WTC11 (cell line): Measurements from ENCODE around the gene CACNA1D.

ENCODE experiments used
- CBFB ChIP-seq: sonication (generic); formaldehyde crosslinking; IDR thresholded peaks from 2 replicates; pipeline ENCODE4 v1.8.1; 2022; ENCODE audit warnings: mild to moderate bottlenecking, low read depth, missing genetic modification reagents
- TF ChIP-seq, protein P1 (sequence below): fragments of 200-600 bp; IDR thresholded peaks from 2 replicates; pipeline ENCODE4 v1.8.0; 2022; ENCODE audit warnings: antibody characterized with exemption

DNA sequence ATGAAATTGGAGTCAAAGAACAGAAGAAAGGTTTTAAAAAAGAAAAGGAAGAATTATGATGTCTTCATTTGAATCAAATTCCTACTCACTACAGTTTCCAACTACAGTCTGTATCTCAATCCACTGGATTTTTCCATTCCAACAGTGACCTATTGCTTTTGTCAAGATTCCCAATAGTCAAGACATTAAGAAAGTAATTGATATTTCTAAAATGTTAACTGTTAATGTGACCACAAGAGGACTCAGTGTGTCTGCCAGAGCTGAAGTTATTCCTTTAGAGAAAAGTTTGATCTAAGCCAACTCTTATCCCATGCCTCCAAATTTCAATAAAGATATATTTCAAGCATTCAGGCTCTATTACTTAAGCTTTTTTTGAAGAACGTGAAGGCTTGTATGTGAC is 163.2 kb downstream of the CACNA1D start:
- TF ChIP-seq CBFB (CRISPR knock-in tag): no peak
- TF ChIP-seq, protein P1, sequence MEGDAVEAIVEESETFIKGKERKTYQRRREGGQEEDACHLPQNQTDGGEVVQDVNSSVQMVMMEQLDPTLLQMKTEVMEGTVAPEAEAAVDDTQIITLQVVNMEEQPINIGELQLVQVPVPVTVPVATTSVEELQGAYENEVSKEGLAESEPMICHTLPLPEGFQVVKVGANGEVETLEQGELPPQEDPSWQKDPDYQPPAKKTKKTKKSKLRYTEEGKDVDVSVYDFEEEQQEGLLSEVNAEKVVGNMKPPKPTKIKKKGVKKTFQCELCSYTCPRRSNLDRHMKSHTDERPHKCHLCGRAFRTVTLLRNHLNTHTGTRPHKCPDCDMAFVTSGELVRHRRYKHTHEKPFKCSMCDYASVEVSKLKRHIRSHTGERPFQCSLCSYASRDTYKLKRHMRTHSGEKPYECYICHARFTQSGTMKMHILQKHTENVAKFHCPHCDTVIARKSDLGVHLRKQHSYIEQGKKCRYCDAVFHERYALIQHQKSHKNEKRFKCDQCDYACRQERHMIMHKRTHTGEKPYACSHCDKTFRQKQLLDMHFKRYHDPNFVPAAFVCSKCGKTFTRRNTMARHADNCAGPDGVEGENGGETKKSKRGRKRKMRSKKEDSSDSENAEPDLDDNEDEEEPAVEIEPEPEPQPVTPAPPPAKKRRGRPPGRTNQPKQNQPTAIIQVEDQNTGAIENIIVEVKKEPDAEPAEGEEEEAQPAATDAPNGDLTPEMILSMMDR: no peak
